WERI-Rb-1 (cell line): Measurements from ENCODE around the gene SERPINA3.
"Not testable (repeated sequence)": the region's sequence is repeated elsewhere in the genome, so short reads cannot be mapped to it uniquely, and the experiment has no call there.

Experiments used
- DNase-seq: peaks from one replicate; pipeline ENCODE4 v3.0.0-alpha.2; 2020
- H3K27ac ChIP-seq: fragments of 250-450 bp; sonication (Bioruptor Pico); 2 replicates; pipeline ENCODE4 v1.5.1; 2020; ENCODE audit warnings: mild to moderate bottlenecking, moderate library complexity
- H3K27me3 ChIP-seq: fragments of 250-450 bp; sonication (Bioruptor Pico); 2 replicates; pipeline ENCODE4 v1.5.1; 2021; ENCODE audit warnings: mild to moderate bottlenecking, low read depth, moderate library complexity; ENCODE audit not compliant: insufficient read depth, severe bottlenecking
- H3K36me3 ChIP-seq: fragments of 250-450 bp; sonication (Bioruptor Pico); 2 replicates; pipeline ENCODE4 v1.5.1; 2020; ENCODE audit warnings: mild to moderate bottlenecking, moderate library complexity
- H3K4me3 ChIP-seq: 2 replicates; pipeline ENCODE4 v1.5.1; 2011; ENCODE audit warnings: low read depth, mild to moderate bottlenecking, control low read depth, low read length
- H3K9me3 ChIP-seq: fragments of 250-450 bp; sonication (Bioruptor Pico); 2 replicates; pipeline ENCODE4 v1.5.1; 2021; ENCODE audit warnings: mild to moderate bottlenecking, moderate library complexity; ENCODE audit not compliant: severe bottlenecking
- CTCF ChIP-seq: IDR thresholded peaks from 2 replicates; pipeline ENCODE4 v1.5.1; 2011; ENCODE audit warnings: low read depth, mild to moderate bottlenecking, control low read depth, inconsistent platforms, low read length

SERPINA3 gene

GRCh38 chr14:94605361-94605760, 6.8 kb upstream of the SERPINA3 start:
- peaks cover 10% of the 10 kb centered on the region for H3K27me3 ChIP-seq
- no peak overlapping the region for H3K27ac ChIP-seq

GRCh38 chr14:94608966-94609365, 3.2 kb upstream of the SERPINA3 start:
- not testable (repeated sequence) for H3K9me3 ChIP-seq, H3K27me3 ChIP-seq, H3K36me3 ChIP-seq, H3K4me3 ChIP-seq, H3K27ac ChIP-seq, DNase-seq

More at GRCh38 chr14:94605361-94605760, 6.8 kb upstream of the SERPINA3 start:
- Histone ChIP-seq H3K4me3 (no peak overlapping the region), H3K36me3 (no peaks in the 10 kb centered on the region), H3K9me3 (peaks cover 4% of the 10 kb centered on the region)
- no peak for TF ChIP-seq CTCF
- DNase-seq = no peak

- H3K27ac ChIP-seq = no peak overlapping the region
Observed at GRCh38 chr14:94611179-94611578, 1.0 kb upstream of the SERPINA3 start.

GRCh38 chr14:94612580-94613554, 676 bp downstream of the SERPINA3 start:
- Histone ChIP-seq H3K36me3 (no peaks in the 10 kb centered on the region), H3K27ac (no peak overlapping the region), H3K27me3 (no peaks in the 10 kb centered on the region), H3K9me3 (peaks cover 11% of the 10 kb centered on the region), H3K4me3 (no peak overlapping the region)
- TF ChIP-seq CTCF = no peak
- DNase-seq = no peak

More at GRCh38 chr14:94611179-94611578, 1.0 kb upstream of the SERPINA3 start:
- no peaks in the 10 kb centered on the region for H3K36me3 ChIP-seq
- DNase-seq = no peak
- TF ChIP-seq CTCF = no peak
- H3K9me3 ChIP-seq = peaks cover 4% of the 10 kb centered on the region
- H3K27me3 ChIP-seq = peaks cover 3% of the 10 kb centered on the region
- H3K4me3 ChIP-seq = no peak overlapping the region

DNA sequence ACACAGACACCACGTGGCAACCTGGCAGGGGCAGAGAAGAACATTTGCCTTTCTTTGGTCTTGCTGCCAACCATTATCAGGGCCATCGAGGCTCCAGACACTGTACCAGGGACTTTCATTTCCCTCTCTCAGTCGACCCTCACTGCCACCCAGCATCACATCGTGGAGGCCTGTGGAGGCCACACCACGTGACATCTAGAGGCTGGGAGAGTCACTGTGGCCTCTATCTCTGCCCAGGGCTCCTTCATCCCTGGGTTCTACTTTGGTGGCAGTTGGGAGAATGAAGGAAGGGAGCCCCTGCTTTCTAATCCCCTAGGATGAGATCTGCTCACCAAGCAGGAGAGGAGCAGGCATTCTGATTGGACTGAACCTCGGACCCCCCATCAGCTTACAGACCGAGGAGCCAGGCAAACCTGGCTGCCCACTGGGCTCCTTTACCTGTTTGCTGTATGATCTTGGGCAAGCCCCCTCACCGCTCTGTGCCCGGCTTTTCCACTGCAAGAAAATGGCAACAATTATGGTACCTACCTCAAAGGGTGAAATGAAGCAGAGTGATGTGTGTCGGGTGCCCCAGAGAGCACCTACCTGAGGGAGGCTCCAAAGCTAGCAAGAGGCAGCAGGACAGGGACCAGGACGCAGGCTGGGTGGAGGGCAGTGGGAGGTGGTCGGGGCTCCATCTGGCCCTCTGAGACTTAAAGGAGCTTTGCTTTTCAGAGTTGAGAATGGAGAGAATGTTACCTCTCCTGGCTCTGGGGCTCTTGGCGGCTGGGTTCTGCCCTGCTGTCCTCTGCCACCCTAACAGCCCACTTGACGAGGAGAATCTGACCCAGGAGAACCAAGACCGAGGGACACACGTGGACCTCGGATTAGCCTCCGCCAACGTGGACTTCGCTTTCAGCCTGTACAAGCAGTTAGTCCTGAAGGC, 1.8 kb downstream of the SERPINA3 start:
- Histone ChIP-seq H3K36me3 (no peaks in the 10 kb centered on the region), H3K4me3 (no peak overlapping the region), H3K9me3 (peaks cover 20% of the 10 kb centered on the region), H3K27ac (no peak overlapping the region), H3K27me3 (no peaks in the 10 kb centered on the region)
- no peak for TF ChIP-seq CTCF
- DNase-seq = no peak

DNA sequence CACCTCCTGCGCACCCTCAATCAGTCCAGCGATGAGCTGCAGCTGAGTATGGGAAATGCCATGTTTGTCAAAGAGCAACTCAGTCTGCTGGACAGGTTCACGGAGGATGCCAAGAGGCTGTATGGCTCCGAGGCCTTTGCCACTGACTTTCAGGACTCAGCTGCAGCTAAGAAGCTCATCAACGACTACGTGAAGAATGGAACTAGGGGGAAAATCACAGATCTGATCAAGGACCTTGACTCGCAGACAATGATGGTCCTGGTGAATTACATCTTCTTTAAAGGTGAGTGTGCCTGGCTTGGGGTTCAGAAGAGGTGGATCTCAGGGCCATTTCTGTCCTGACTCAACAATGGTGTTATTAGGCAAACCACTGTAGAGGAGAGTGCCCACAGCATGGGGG, 2.6 kb downstream of the SERPINA3 start:
- Histone ChIP-seq H3K4me3 (no peak overlapping the region), H3K27ac (no peak overlapping the region), H3K36me3 (no peaks in the 10 kb centered on the region), H3K27me3 (peaks cover 1% of the 10 kb centered on the region), H3K9me3 (peaks cover 26% of the 10 kb centered on the region)
- no peak for DNase-seq
- no peak for TF ChIP-seq CTCF
